Right lobe of liver (tissue), 4 donors: Measurements from ENCODE around the gene LHFPL6.

Experiments used
- CTCF ChIP-seq, 4 donors: fragments of 200-600 bp in 3 of 4; fragments of 450-650 bp in 1 of 4; IDR thresholded peaks; one replicate each; pipeline versions ENCODE4 v1.5.1 to v1.8.0; 2016 to 2022; ENCODE audit warnings: antibody characterized with exemption in 4 of 4, mild to moderate bottlenecking in 2 of 4
- POLR2A ChIP-seq: fragments of 450-650 bp; IDR thresholded peaks from one replicate; pipeline ENCODE4 v1.6.1; 2017; ENCODE audit warnings: antibody characterized with exemption, mild to moderate bottlenecking
- donor health status: DM: no; HTN: no; CAD: no.
- donor health status: DM: no; HTN: no; CAD: no.
- donor health status: DM: no; HTN: yes; CAD: no.

- no peak for TF ChIP-seq POLR2A
- TF ChIP-seq CTCF (IDR thresholded peaks at IDR 0.05): no peak
Measured at GRCh38 chr13:39531646-39532045, 71.3 kb downstream of the LHFPL6 start.
